Fibroblast of skin of right quadriceps (primary cell): ENCODE measurements around the gene SHLD1.

Experiments used
- DNase-seq: peaks from one replicate; pipeline ENCODE4 v3.0.0-alpha.2; 2013

SHLD1 gene

GRCh38 chr20:5855939-5856338, 105.7 kb downstream of the SHLD1 start:
- no peak for DNase-seq

- DNase-seq, result peak; percentile 13
Measured at GRCh38 chr20:5859608-5860007, 109.4 kb downstream of the SHLD1 start.

GRCh38 chr20:5862703-5863039, 112.5 kb downstream of the SHLD1 start:
- DNase-seq, result no peak

- peak; percentile 52 for DNase-seq
Measured at GRCh38 chr20:5863040-5863833, 113.0 kb downstream of the SHLD1 start.

- DNase-seq, result no peak
Measured at GRCh38 chr20:5864428-5864827, 114.2 kb downstream of the SHLD1 start.

GRCh38 chr20:5864873-5865587, 114.8 kb downstream of the SHLD1 start:
- DNase-seq, result peak; percentile 24

- DNase-seq, result no peak
Measured at GRCh38 chr20:5865604-5866003, 115.4 kb downstream of the SHLD1 start.

GRCh38 chr20:5870568-5870981, 120.4 kb downstream of the SHLD1 start:
- no peak for DNase-seq

- peak; percentile 8 for DNase-seq
Measured at GRCh38 chr20:5871459-5872410, 121.5 kb downstream of the SHLD1 start.

GRCh38 chr20:5877128-5877527, 126.9 kb downstream of the SHLD1 start:
- DNase-seq, result no peak

GRCh38 chr20:5880326-5880725, 130.1 kb downstream of the SHLD1 start:
- DNase-seq, result no peak

- no peak for DNase-seq
Measured at GRCh38 chr20:5881703-5882102, 131.5 kb downstream of the SHLD1 start.

- no peak for DNase-seq
Measured at GRCh38 chr20:5882166-5882565, 132.0 kb downstream of the SHLD1 start.

- no peak for DNase-seq
Measured at GRCh38 chr20:5884465-5885335, 134.5 kb downstream of the SHLD1 start.

- no peak for DNase-seq
Measured at GRCh38 chr20:5885866-5886265, 135.7 kb downstream of the SHLD1 start.

- DNase-seq, result no peak
Measured at GRCh38 chr20:5886788-5887187, 136.6 kb downstream of the SHLD1 start.

GRCh38 chr20:5887386-5887785, 137.2 kb downstream of the SHLD1 start:
- no peak for DNase-seq

- DNase-seq, result no peak
Measured at GRCh38 chr20:5888041-5888440, 137.8 kb downstream of the SHLD1 start.

GRCh38 chr20:5890773-5891441, 140.7 kb downstream of the SHLD1 start:
- DNase-seq, result no peak

GRCh38 chr20:5893052-5893451, 142.9 kb downstream of the SHLD1 start:
- no peak for DNase-seq

GRCh38 chr20:5893621-5894020, 143.4 kb downstream of the SHLD1 start:
- no peak for DNase-seq

GRCh38 chr20:5895626-5896025, 145.4 kb downstream of the SHLD1 start:
- DNase-seq, result no peak
